Thoracic aorta (tissue), 2 donors: ENCODE data around the gene PRTG. TPM values are rescaled to one million over a fixed set of nuclear protein-coding genes. Genes with fewer than 3 reads are reported as not detected.

Experiments used
- ATAC-seq: fragments of 150-250 bp; one replicate; pipeline ENCODE4 v1.8.0; 2017; ENCODE audit warnings: low read depth; ENCODE audit not compliant: insufficient number of reproducible peaks, low FRiP score
- DNase-seq: peaks from one replicate; pipeline ENCODE4 v3.0.0-alpha.2; 2020; ENCODE audit warnings: low spot score
- H3K27ac ChIP-seq, 2 donors: fragments of 200-600 bp; sonication (generic); 1 replicate in 1 of 2; 2 replicates in 1 of 2; pipeline ENCODE4 v1.5.1; 2016; ENCODE audit warnings: mild to moderate bottlenecking in 2 of 2, moderate library complexity in 2 of 2
- H3K27me3 ChIP-seq: fragments of 200-600 bp; sonication (generic); replicated peaks from 2 replicates; pipeline ENCODE4 v1.6.0; 2016; ENCODE audit warnings: mild to moderate bottlenecking; ENCODE audit not compliant: insufficient read depth
- H3K36me3 ChIP-seq: fragments of 200-600 bp; sonication (generic); one replicate; pipeline ENCODE4 v1.5.1; 2016
- H3K4me1 ChIP-seq, 2 donors: fragments of 200-600 bp; sonication (generic); 1 replicate in 1 of 2; 2 replicates in 1 of 2; pipeline versions ENCODE4 v1.5.1 to v1.6.0; 2016; ENCODE audit warnings: low read depth in 2 of 2, mild to moderate bottlenecking in 1 of 2; ENCODE audit not compliant: control insufficient read depth in 1 of 2
- H3K4me3 ChIP-seq: fragments of 200-600 bp; sonication (generic); 2 replicates; pipeline ENCODE4 v1.5.1; 2016; ENCODE audit warnings: mild to moderate bottlenecking
- H3K9me3 ChIP-seq: fragments of 200-600 bp; sonication (generic); 2 replicates; pipeline ENCODE4 v1.5.1; 2016
- CTCF ChIP-seq: fragments of 200-600 bp; sonication (generic); IDR thresholded peaks from one replicate; pipeline ENCODE4 v1.5.1; 2019; ENCODE audit warnings: antibody characterized with exemption
- total RNA-seq, 2 donors: library from RNA; depleted of rRNA; stranded (reverse); fragments of >200 nt; gene quantifications; one replicate each; pipeline versions ENCODE4 v1.1.0 to v1.2.3, GENCODE V29; 2016

PRTG gene
- total RNA-seq, 2 donors from 2014 or later: 0.41 to 3.0 TPM

GRCh38 chr15:55784286-55784685 is 41.3 kb upstream of the PRTG start:
- no peak overlapping the region for H3K27ac ChIP-seq
- ATAC-seq (no peak), DNase-seq (no peak)
- no peaks in the 10 kb centered on the region for H3K4me1 ChIP-seq
- no peaks in the 10 kb centered on the region for H3K27me3 ChIP-seq
- H3K9me3 ChIP-seq: no peaks in the 10 kb centered on the region
- TF ChIP-seq CTCF: no peak
- H3K4me3 ChIP-seq: no peak overlapping the region
- H3K36me3 ChIP-seq: no peaks in the 10 kb centered on the region

- H3K4me1 ChIP-seq: no peaks in the 10 kb centered on the region
- DNase-seq (no peak), ATAC-seq (no peak)
- TF ChIP-seq CTCF: no peak
- H3K27ac ChIP-seq: no peak overlapping the region
- H3K36me3 ChIP-seq: no peaks in the 10 kb centered on the region
- H3K9me3 ChIP-seq: no peaks in the 10 kb centered on the region
- no peaks in the 10 kb centered on the region for H3K27me3 ChIP-seq
- no peak overlapping the region for H3K4me3 ChIP-seq
Measured at GRCh38 chr15:55782901-55783300, 39.9 kb upstream of the PRTG start.

GRCh38 chr15:55780292-55780691 is 37.3 kb upstream of the PRTG start:
- Histone ChIP-seq H3K36me3 (no peaks in the 10 kb centered on the region), H3K4me1 (no peaks in the 10 kb centered on the region), H3K9me3 (no peaks in the 10 kb centered on the region), H3K27ac (no peak overlapping the region), H3K27me3 (no peaks in the 10 kb centered on the region), H3K4me3 (no peak overlapping the region)
- ATAC-seq (no peak), DNase-seq (no peak)
- no peak for TF ChIP-seq CTCF

GRCh38 chr15:55778932-55779331 is 36.0 kb upstream of the PRTG start:
- DNase-seq (no peak), ATAC-seq (no peak)
- no peak overlapping the region for H3K4me3 ChIP-seq
- no peaks in the 10 kb centered on the region for H3K9me3 ChIP-seq
- H3K27ac ChIP-seq: no peak overlapping the region
- no peaks in the 10 kb centered on the region for H3K27me3 ChIP-seq
- H3K4me1 ChIP-seq: no peaks in the 10 kb centered on the region
- TF ChIP-seq CTCF: no peak
- H3K36me3 ChIP-seq: no peaks in the 10 kb centered on the region

- TF ChIP-seq CTCF: no peak
- ATAC-seq: no peak
- DNase-seq: no peak
- Histone ChIP-seq H3K27me3 (no peaks in the 10 kb centered on the region), H3K27ac (no peak overlapping the region), H3K4me3 (no peak overlapping the region), H3K36me3 (no peaks in the 10 kb centered on the region), H3K4me1 (no peaks in the 10 kb centered on the region), H3K9me3 (no peaks in the 10 kb centered on the region)
Measured at GRCh38 chr15:55775316-55775715, 32.4 kb upstream of the PRTG start.
